HCT116 (cell line): ENCODE results near the gene KIF26B. TPM values are rescaled to one million over a fixed set of nuclear protein-coding genes. Genes with fewer than 3 reads are reported as not detected.

ENCODE experiments used
- ATAC-seq: fragments of 200-7000 bp; cut with Tn5 transposase; 2 replicates; pipeline ENCODE4 v1.9.1; 2020; ENCODE audit warnings: mild to moderate bottlenecking, moderate library complexity
- BruUV-seq: library from RNA; stranded (reverse); fragments of 400-500 nt; replicated peaks from 2 replicates; lab custom pipeline; 2021; lab: Mats Ljungman, UMichigan
- CTCF ChIA-PET: fragments of 300-600 bp; sonication (Branson Sonifier 250); formaldehyde crosslinking; loops from one replicate; lab custom pipeline; 2021; ENCODE audit warnings: antibody characterized with exemption; lab: Charles Lee
- POLR2A ChIA-PET: fragments of 300-600, 350-600 bp; sonication (Branson Sonifier 250); formaldehyde crosslinking; loops from one replicate; lab custom pipeline; 2021; ENCODE audit warnings: antibody characterized with exemption; lab: Charles Lee
- RAD21 ChIA-PET, 2 experiments: fragments of 300-600 bp; sonication (Branson Sonifier 250); formaldehyde crosslinking; loops; one replicate each; lab custom pipeline; 2023; ENCODE audit warnings: low total read pairs in 2 of 2; ENCODE audit not compliant: uncharacterized antibody in 2 of 2, unreplicated experiment in 2 of 2, low non-redundant PET in 1 of 2; lab: Charles Lee
- DNase-seq: peaks from one replicate; pipeline ENCODE4 v3.0.0-alpha.2; 2010; ENCODE audit warnings: low read depth, low spot score
- H2AFZ ChIP-seq: fragments of 200-600 bp; shearing (Covaris generic), sonication (generic); 2 replicates; pipeline ENCODE4 v1.6.1; 2017; ENCODE audit warnings: low read depth, mixed run types, mixed read lengths, antibody characterized with exemption, low read length; ENCODE audit not compliant: poor library complexity, severe bottlenecking
- H3K27ac ChIP-seq: 2 replicates; pipeline ENCODE4 v1.5.1; 2012; ENCODE audit warnings: low read depth, low read length
- H3K27me3 ChIP-seq: fragments of 200-600 bp; sonication (generic); 2 replicates; pipeline ENCODE4 v1.6.1; 2016; ENCODE audit warnings: mixed run types, low read length, mixed read lengths; ENCODE audit not compliant: insufficient read depth
- H3K36me3 ChIP-seq, 2 experiments: fragments of 200-500 bp in 1 of 2; fragments of 200-600 bp in 1 of 2; sonication (Bioruptor generic) in 1 of 2; sonication (generic) in 1 of 2; 2 replicates each; pipeline versions ENCODE4 v1.5.1 to v1.6.1; 2014 to 2016; ENCODE audit warnings: low read length in 2 of 2, inconsistent platforms in 1 of 2, mixed read lengths in 1 of 2, mixed run types in 1 of 2; ENCODE audit not compliant: insufficient read depth in 2 of 2, control insufficient read depth in 1 of 2
- H3K4me1 ChIP-seq, 2 experiments: fragments of 200-600 bp in 1 of 2; sonication (generic) in 1 of 2; 2 replicates each; pipeline versions ENCODE4 v1.5.1 to v1.6.1; 2012 to 2017; ENCODE audit warnings: low read length in 2 of 2, inconsistent platforms in 1 of 2, mild to moderate bottlenecking in 1 of 2, mixed read lengths in 1 of 2, mixed run types in 1 of 2, moderate library complexity in 1 of 2; ENCODE audit not compliant: insufficient read depth in 2 of 2, control insufficient read depth in 1 of 2
- H3K4me2 ChIP-seq: fragments of 200-600 bp; sonication (generic); 2 replicates; pipeline ENCODE4 v1.6.1; 2017; ENCODE audit warnings: mixed run types, low read length, mixed read lengths
- H3K4me3 ChIP-seq, 2 experiments: fragments of 200-600 bp in 1 of 2; sonication (generic) in 1 of 2; replicated peaks in 1 of 2; 2 replicates each; pipeline ENCODE4 v1.5.1; 2011 to 2016; ENCODE audit warnings: low read length in 2 of 2, control low read depth in 1 of 2, low read depth in 1 of 2, mild to moderate bottlenecking in 1 of 2, mixed read lengths in 1 of 2, mixed run types in 1 of 2
- H3K79me2 ChIP-seq: fragments of 200-600 bp; sonication (generic); 2 replicates; pipeline ENCODE4 v1.6.1; 2017; ENCODE audit warnings: mild to moderate bottlenecking, mixed run types, low read length, moderate library complexity, mixed read lengths; ENCODE audit not compliant: insufficient read depth
- H3K9ac ChIP-seq: fragments of 200-600 bp; sonication (generic); 2 replicates; pipeline ENCODE4 v1.6.1; 2016; ENCODE audit warnings: low read length, mixed read lengths
- H3K9me2 ChIP-seq: fragments of 200-600 bp; sonication (generic), shearing (Covaris generic); 2 replicates; pipeline ENCODE4 v1.6.1; 2017; ENCODE audit warnings: mixed run types, mild to moderate bottlenecking, moderate library complexity; ENCODE audit not compliant: insufficient read depth
- H3K9me3 ChIP-seq, 2 experiments: fragments of 200-500 bp in 1 of 2; fragments of 200-600 bp in 1 of 2; sonication (Bioruptor generic) in 1 of 2; sonication (generic) in 1 of 2; 2 replicates each; pipeline ENCODE4 v1.6.1; 2014 to 2017; ENCODE audit warnings: low read length in 2 of 2, mixed read lengths in 2 of 2, inconsistent platforms in 1 of 2, low read depth in 1 of 2, mild to moderate bottlenecking in 1 of 2, mixed run types in 1 of 2, moderate library complexity in 1 of 2; ENCODE audit not compliant: control insufficient read depth in 1 of 2, insufficient read depth in 1 of 2
- H4K20me1 ChIP-seq: fragments of 200-600 bp; sonication (generic), shearing (Covaris generic); 2 replicates; pipeline ENCODE4 v1.6.1; 2017; ENCODE audit warnings: mixed run types, mild to moderate bottlenecking, moderate library complexity; ENCODE audit not compliant: insufficient read depth
- CTCF ChIP-seq, 3 experiments: fragments of 200-600 bp in 1 of 3; sonication (generic) in 1 of 3; IDR thresholded peaks in 2 of 3; conservative IDR thresholded peaks in 1 of 3; 2 replicates each; pipeline ENCODE4 v1.5.1; 2012 to 2017; ENCODE audit warnings: low read depth in 2 of 3, low read length in 2 of 3, antibody characterized with exemption in 1 of 3, borderline replicate concordance in 1 of 3, control low read depth in 1 of 3, mild to moderate bottlenecking in 1 of 3, mixed read lengths in 1 of 3, mixed run types in 1 of 3, moderate library complexity in 1 of 3; ENCODE audit not compliant: insufficient read depth in 1 of 3
- EGR1 ChIP-seq: IDR thresholded peaks from 2 replicates; pipeline ENCODE4 v1.6.1; 2012; ENCODE audit warnings: low read depth
- EZH2phosphoT487 ChIP-seq: fragments of 200-600 bp; IDR thresholded peaks from 2 replicates; pipeline ENCODE4 v1.6.1; 2018; ENCODE audit warnings: antibody characterized with exemption, borderline replicate concordance
- FOSL1 ChIP-seq: IDR thresholded peaks from 2 replicates; pipeline ENCODE4 v1.6.1; 2012; ENCODE audit warnings: low read depth
- POLR2A ChIP-seq: IDR thresholded peaks from 2 replicates; pipeline ENCODE4 v1.7.0; 2011; ENCODE audit warnings: borderline replicate concordance; ENCODE audit not compliant: insufficient read depth, insufficient read length; ENCODE audit errors: extremely low read depth
- RAD21 ChIP-seq: IDR thresholded peaks from 2 replicates; pipeline ENCODE4 v1.6.1; 2012; ENCODE audit warnings: low read depth, mild to moderate bottlenecking
- REST ChIP-seq: IDR thresholded peaks from 2 replicates; pipeline ENCODE4 v1.6.1; 2012; ENCODE audit warnings: low read depth
- SP1 ChIP-seq: IDR thresholded peaks from 2 replicates; pipeline ENCODE4 v1.6.1; 2012; ENCODE audit warnings: low read depth
- SRF ChIP-seq: IDR thresholded peaks from 2 replicates; pipeline ENCODE4 v1.6.1; 2012; ENCODE audit warnings: low read depth
- TCF7L2 ChIP-seq: IDR thresholded peaks from 2 replicates; pipeline ENCODE4 v1.7.0; 2011; ENCODE audit warnings: borderline replicate concordance, inconsistent platforms; ENCODE audit not compliant: insufficient read depth, insufficient read length; ENCODE audit errors: extremely low read depth
- YY1 ChIP-seq: IDR thresholded peaks from 2 replicates; pipeline ENCODE4 v1.6.1; 2011; ENCODE audit warnings: low read length, low read depth, moderate library complexity, mild to moderate bottlenecking; ENCODE audit not compliant: insufficient replicate concordance; ENCODE audit errors: extremely low read depth
- intact Hi-C: fragments of 100-400 bp; cut with micrococcal nuclease; formaldehyde crosslinking; loops from 2 replicates; pipeline ENCODE4 v1.10.0; 2022
- total RNA-seq: library from RNA; stranded (reverse); gene quantifications from one replicate; pipeline ENCODE4 v1.2.1, GENCODE V29; 2021; ENCODE audit not compliant: unreplicated experiment
- TF ChIP-seq, protein P1 (sequence below): IDR thresholded peaks from 2 replicates; pipeline ENCODE4 v1.6.1; 2011; ENCODE audit warnings: mild to moderate bottlenecking, low read length, moderate library complexity; ENCODE audit not compliant: insufficient replicate concordance; ENCODE audit errors: extremely low read depth
- TF ChIP-seq, protein P2 (sequence below): IDR thresholded peaks from 2 replicates; pipeline ENCODE4 v1.6.1; 2012

The KIF26B gene
- total RNA-seq, 1 experiment from 2014 or later = 0.49 TPM

DNA sequence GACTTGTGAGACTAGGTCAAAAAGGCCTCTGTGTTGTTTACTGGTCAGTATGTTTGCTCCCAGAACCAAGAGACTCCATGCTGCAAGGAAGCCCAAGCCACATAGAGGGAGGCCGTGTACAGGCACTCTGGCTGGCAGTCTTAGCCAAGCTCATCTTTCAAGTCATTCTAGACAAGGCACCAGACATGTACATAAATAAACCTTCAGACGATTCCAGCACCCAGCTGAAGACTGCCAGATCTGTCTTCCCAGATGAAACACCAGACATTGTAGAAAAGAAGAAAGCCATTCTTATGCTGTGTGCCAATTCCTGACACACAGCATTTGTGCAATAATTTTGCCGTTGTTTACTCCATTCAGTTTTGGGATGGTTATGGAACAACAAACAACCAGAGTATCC, 595.5 kb downstream of the KIF26B start:
- DNase-seq = no peak
- Histone ChIP-seq H3K27ac (no peak overlapping the region), H3K9ac (no peak overlapping the region), H3K79me2 (no peaks in the 10 kb centered on the region), H3K27me3 (no peaks in the 10 kb centered on the region), H3K9me3 (no peaks in the 10 kb centered on the region), H3K4me3 (no peak overlapping the region), H4K20me1 (no peaks in the 10 kb centered on the region), H3K9me2 (no peaks in the 10 kb centered on the region), H3K4me2 (no peak overlapping the region), H3K4me1 (no peaks in the 10 kb centered on the region)
- POLR2A ChIA-PET = no interaction called here
- CTCF ChIA-PET = no interaction called here
- RAD21 ChIA-PET = no interaction called here
- BruUV-seq = no TSS peak
- intact Hi-C loops = no loop called here
- TF ChIP-seq FOSL1 = no peak
- TF ChIP-seq, all 23 proteins: peak for 0
- H2AFZ ChIP-seq = no peak overlapping the region
- no peak for ATAC-seq
- H3K36me3 ChIP-seq = no peaks in the 10 kb centered on the region

GRCh38 chr1:245751116-245751515, 596.3 kb downstream of the KIF26B start:
- Histone ChIP-seq H3K27me3 (no peaks in the 10 kb centered on the region), H3K4me2 (no peak overlapping the region), H4K20me1 (no peaks in the 10 kb centered on the region), H2AFZ (no peak overlapping the region), H3K36me3 (no peaks in the 10 kb centered on the region), H3K9me3 (no peaks in the 10 kb centered on the region), H3K79me2 (no peaks in the 10 kb centered on the region), H3K4me1 (no peaks in the 10 kb centered on the region), H3K27ac (no peak overlapping the region), H3K9me2 (no peaks in the 10 kb centered on the region), H3K4me3 (no peak overlapping the region), H3K9ac (no peak overlapping the region)
- ChIA-PET RAD21 (no interaction called here), CTCF (no interaction called here), POLR2A (no interaction called here)
- ATAC-seq = no peak
- intact Hi-C loops = no loop called here
- no peak for DNase-seq
- no TSS peak for BruUV-seq
- TF ChIP-seq, protein P1, sequence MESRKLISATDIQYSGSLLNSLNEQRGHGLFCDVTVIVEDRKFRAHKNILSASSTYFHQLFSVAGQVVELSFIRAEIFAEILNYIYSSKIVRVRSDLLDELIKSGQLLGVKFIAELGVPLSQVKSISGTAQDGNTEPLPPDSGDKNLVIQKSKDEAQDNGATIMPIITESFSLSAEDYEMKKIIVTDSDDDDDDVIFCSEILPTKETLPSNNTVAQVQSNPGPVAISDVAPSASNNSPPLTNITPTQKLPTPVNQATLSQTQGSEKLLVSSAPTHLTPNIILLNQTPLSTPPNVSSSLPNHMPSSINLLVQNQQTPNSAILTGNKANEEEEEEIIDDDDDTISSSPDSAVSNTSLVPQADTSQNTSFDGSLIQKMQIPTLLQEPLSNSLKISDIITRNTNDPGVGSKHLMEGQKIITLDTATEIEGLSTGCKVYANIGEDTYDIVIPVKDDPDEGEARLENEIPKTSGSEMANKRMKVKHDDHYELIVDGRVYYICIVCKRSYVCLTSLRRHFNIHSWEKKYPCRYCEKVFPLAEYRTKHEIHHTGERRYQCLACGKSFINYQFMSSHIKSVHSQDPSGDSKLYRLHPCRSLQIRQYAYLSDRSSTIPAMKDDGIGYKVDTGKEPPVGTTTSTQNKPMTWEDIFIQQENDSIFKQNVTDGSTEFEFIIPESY = no peak
- TF ChIP-seq POLR2A = no peak
- no peak for TF ChIP-seq REST
- TF ChIP-seq, protein P2, sequence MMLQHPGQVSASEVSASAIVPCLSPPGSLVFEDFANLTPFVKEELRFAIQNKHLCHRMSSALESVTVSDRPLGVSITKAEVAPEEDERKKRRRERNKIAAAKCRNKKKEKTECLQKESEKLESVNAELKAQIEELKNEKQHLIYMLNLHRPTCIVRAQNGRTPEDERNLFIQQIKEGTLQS = no peak
- TF ChIP-seq TCF7L2 = no peak
- no peak for TF ChIP-seq EZH2phosphoT487
- TF ChIP-seq SP1 = no peak
- TF ChIP-seq CTCF (IDR thresholded peaks at IDR 0.05 in 2 of 3, conservative IDR thresholded peaks at IDR 0.05 in 1 of 3; ENCODE audit: borderline replicate concordance in 1 of 3, insufficient read depth in 1 of 3, low read depth in 2 of 3, low read length in 2 of 3) = no peak
- no peak for TF ChIP-seq RAD21
- TF ChIP-seq SRF = no peak
- no peak for TF ChIP-seq YY1
- TF ChIP-seq EGR1 = no peak
